Stomach (tissue), 4 donors: ENCODE data around the gene ARHGAP22.

ENCODE experiments used
- EP300 ChIP-seq: sonication (generic); formaldehyde crosslinking; IDR thresholded peaks from one replicate; pipeline ENCODE4 v1.6.1; 2017; ENCODE audit warnings: antibody characterized with exemption
- TF ChIP-seq, protein P1 (sequence below), 7 experiments: fragments of 450-650 bp in 4 of 7; fragments of 200-600 bp in 3 of 7; sonication (generic) in 3 of 7; IDR thresholded peaks; one replicate each; pipeline ENCODE4 v1.5.1; 2016 to 2019; ENCODE audit warnings: antibody characterized with exemption in 7 of 7, control low read depth in 2 of 7, mild to moderate bottlenecking in 1 of 7

DNA sequence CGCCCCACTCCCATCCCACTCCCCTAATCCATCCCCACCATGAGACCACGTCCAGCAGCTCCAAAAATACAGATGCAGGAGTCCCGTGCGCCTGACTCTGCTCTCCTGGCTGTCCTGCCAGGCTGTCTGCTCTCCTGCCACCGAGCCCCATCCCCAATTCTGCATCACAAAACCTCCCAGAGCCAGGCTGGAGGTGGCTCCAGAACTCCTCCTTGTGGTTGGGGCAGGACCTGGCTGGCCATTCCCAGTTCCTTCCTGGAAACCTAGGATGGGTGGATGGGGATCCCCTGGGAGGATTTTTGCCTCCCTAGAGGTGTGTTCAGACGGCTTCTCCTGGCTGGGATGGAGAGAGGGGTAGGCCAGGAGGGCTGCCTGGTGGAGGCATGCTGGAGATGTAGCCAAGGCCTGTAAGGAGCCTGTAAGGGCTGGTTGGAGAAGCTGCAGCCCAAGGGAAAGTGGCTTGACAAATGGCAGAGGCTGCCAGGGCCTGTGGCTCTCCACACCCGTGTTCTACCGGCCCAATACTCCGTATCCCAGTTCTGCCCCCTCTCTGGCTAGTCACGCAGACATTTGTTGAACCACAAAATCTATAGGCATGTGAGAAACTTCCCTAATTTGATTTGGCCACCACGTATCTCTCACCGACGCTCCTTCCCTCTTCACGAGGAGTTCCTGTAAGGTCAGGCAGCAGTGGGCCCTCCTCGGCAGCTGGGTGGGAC lies 99.3 kb downstream of the ARHGAP22 start:
- TF ChIP-seq, protein P1, sequence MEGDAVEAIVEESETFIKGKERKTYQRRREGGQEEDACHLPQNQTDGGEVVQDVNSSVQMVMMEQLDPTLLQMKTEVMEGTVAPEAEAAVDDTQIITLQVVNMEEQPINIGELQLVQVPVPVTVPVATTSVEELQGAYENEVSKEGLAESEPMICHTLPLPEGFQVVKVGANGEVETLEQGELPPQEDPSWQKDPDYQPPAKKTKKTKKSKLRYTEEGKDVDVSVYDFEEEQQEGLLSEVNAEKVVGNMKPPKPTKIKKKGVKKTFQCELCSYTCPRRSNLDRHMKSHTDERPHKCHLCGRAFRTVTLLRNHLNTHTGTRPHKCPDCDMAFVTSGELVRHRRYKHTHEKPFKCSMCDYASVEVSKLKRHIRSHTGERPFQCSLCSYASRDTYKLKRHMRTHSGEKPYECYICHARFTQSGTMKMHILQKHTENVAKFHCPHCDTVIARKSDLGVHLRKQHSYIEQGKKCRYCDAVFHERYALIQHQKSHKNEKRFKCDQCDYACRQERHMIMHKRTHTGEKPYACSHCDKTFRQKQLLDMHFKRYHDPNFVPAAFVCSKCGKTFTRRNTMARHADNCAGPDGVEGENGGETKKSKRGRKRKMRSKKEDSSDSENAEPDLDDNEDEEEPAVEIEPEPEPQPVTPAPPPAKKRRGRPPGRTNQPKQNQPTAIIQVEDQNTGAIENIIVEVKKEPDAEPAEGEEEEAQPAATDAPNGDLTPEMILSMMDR (IDR thresholded peaks at IDR 0.05) = no peak
- TF ChIP-seq EP300 = no peak
